Endothelial cell of umbilical vein (primary cell): Measurements from ENCODE around the gene RECQL5. TPM values are rescaled to one million over a fixed set of nuclear protein-coding genes. Genes with fewer than 3 reads are reported as not detected.

Source experiments
- BruUV-seq: library from RNA; stranded (reverse); fragments of 400-500 nt; replicated peaks from 2 replicates; lab custom pipeline; 2021; lab: Mats Ljungman, UMichigan
- CTCF ChIA-PET: fragments of 300-600, 350-600 bp; sonication (Branson Sonifier 250); formaldehyde crosslinking; loops from one replicate; lab custom pipeline; 2021; ENCODE audit warnings: antibody characterized with exemption, inconsistent platforms; lab: Charles Lee
- POLR2A ChIA-PET: fragments of 300-600, 350-600 bp; sonication (Branson Sonifier 250); formaldehyde crosslinking; loops from one replicate; lab custom pipeline; 2021; ENCODE audit warnings: antibody characterized with exemption, inconsistent platforms; lab: Charles Lee
- DNase-seq: peaks from one replicate; pipeline ENCODE4 v3.0.0-alpha.2; 2011; ENCODE audit warnings: low read depth, low spot score
- FAIRE-seq: peaks from 2 replicates; lab custom pipeline; 2011; peaks lifted over from hg19 to GRCh38; lab: Jason Lieb, UNC
- H2AFZ ChIP-seq: 2 replicates; pipeline ENCODE4 v1.6.0; 2012; ENCODE audit warnings: low read depth, low read length, control low read depth, inconsistent platforms
- H3K27ac ChIP-seq: 2 replicates; pipeline ENCODE4 v1.5.1; 2011; ENCODE audit warnings: low read depth, mild to moderate bottlenecking, control low read depth, low read length, moderate library complexity; ENCODE audit not compliant: insufficient read depth
- H3K27me3 ChIP-seq, 2 experiments: 2 replicates each; pipeline versions ENCODE4 v1.6.0 to v1.6.1; 2011; ENCODE audit warnings: low read length in 2 of 2, mixed read lengths in 1 of 2; ENCODE audit not compliant: control insufficient read depth in 2 of 2, insufficient read depth in 2 of 2
- H3K36me3 ChIP-seq, 2 experiments: 2 replicates in 1 of 2; 3 replicates in 1 of 2; pipeline ENCODE4 v1.5.1; 2011; ENCODE audit warnings: low read length in 2 of 2, mild to moderate bottlenecking in 1 of 2, moderate library complexity in 1 of 2; ENCODE audit not compliant: control insufficient read depth in 2 of 2, insufficient read depth in 2 of 2; ENCODE audit errors: extremely low read depth in 1 of 2
- H3K4me1 ChIP-seq: 3 replicates; pipeline ENCODE4 v1.5.1; 2011; ENCODE audit warnings: mild to moderate bottlenecking, low read length; ENCODE audit not compliant: control insufficient read depth, insufficient read depth; ENCODE audit errors: extremely low read depth
- H3K4me2 ChIP-seq: 2 replicates; pipeline ENCODE4 v1.6.1; 2011; ENCODE audit warnings: low read length, control low read depth, mixed read lengths; ENCODE audit not compliant: insufficient read depth
- H3K4me3 ChIP-seq, 3 experiments: fragments of 200-600 bp in 1 of 3; sonication (generic), shearing (Covaris generic) in 1 of 3; replicated peaks in 1 of 3; 2 replicates each; pipeline ENCODE4 v1.5.1; 2011 to 2016; ENCODE audit warnings: control low read depth in 3 of 3, low read length in 3 of 3, mild to moderate bottlenecking in 2 of 3, inconsistent platforms in 1 of 3, low read depth in 1 of 3, moderate library complexity in 1 of 3; ENCODE audit not compliant: insufficient read depth in 1 of 3
- H3K79me2 ChIP-seq: 2 replicates; pipeline ENCODE4 v1.6.0; 2012; ENCODE audit warnings: low read length, inconsistent platforms; ENCODE audit not compliant: control insufficient read depth, insufficient read depth
- H3K9ac ChIP-seq: replicated peaks from 2 replicates; pipeline ENCODE3; 2011; ENCODE audit warnings: low read length, control low read depth; ENCODE audit not compliant: insufficient read depth; ENCODE audit errors: extremely low read depth
- H3K9me1 ChIP-seq: replicated peaks from 3 replicates; pipeline ENCODE4 v1.6.0; 2011; ENCODE audit warnings: mild to moderate bottlenecking, low read length; ENCODE audit not compliant: control insufficient read depth, insufficient read depth; ENCODE audit errors: extremely low read depth
- H3K9me3 ChIP-seq: replicated peaks from 2 replicates; pipeline ENCODE4 v1.5.1; 2012; ENCODE audit warnings: low read length, inconsistent platforms; ENCODE audit not compliant: control insufficient read depth, insufficient read depth
- H4K20me1 ChIP-seq: replicated peaks from 2 replicates; pipeline ENCODE3; 2011; ENCODE audit warnings: mild to moderate bottlenecking, low read length; ENCODE audit not compliant: control insufficient read depth, insufficient read depth; ENCODE audit errors: extremely low read depth
- EZH2 ChIP-seq: IDR thresholded peaks from 2 replicates; pipeline ENCODE4 v1.6.1; 2012; ENCODE audit warnings: borderline replicate concordance, low read depth, mild to moderate bottlenecking, moderate library complexity, low read length, inconsistent platforms; ENCODE audit not compliant: severe bottlenecking
- FOS ChIP-seq: IDR thresholded peaks from 2 replicates; pipeline ENCODE4 v1.6.1; 2011; ENCODE audit warnings: mild to moderate bottlenecking, low read length, moderate library complexity, borderline replicate concordance; ENCODE audit not compliant: insufficient read depth
- GATA2 ChIP-seq: IDR thresholded peaks from 2 replicates; pipeline ENCODE4 v1.7.0; 2011; ENCODE audit warnings: low read depth, mild to moderate bottlenecking, moderate library complexity, mixed read lengths, low read length; ENCODE audit not compliant: insufficient read length, insufficient read depth
- JUN ChIP-seq: IDR thresholded peaks from 2 replicates; pipeline ENCODE4 v1.6.1; 2011; ENCODE audit warnings: borderline replicate concordance, low read depth; ENCODE audit not compliant: insufficient read length, insufficient read depth
- MYC ChIP-seq: IDR thresholded peaks from one replicate; pipeline ENCODE4 v1.6.1; 2011; ENCODE audit warnings: mild to moderate bottlenecking, low read depth, low read length
- POLR2A ChIP-seq: IDR thresholded peaks from 2 replicates; pipeline ENCODE4 v1.6.1; 2012; ENCODE audit warnings: low read depth, mild to moderate bottlenecking, control low read depth, low read length
- POLR2AphosphoS5 ChIP-seq: IDR thresholded peaks from 2 replicates; pipeline ENCODE4 v1.6.1; 2012; ENCODE audit warnings: low read depth, mild to moderate bottlenecking, control low read depth, low read length, moderate library complexity; ENCODE audit not compliant: insufficient read depth
- dilution Hi-C: fragments of 300-500 bp; cut with MboI; formaldehyde crosslinking; loops from one replicate; pipeline ENCODE4 v1.15.0; 2019; ENCODE audit warnings: low sequenced_read_pairs; ENCODE audit not compliant: extremely low pct_ligation_motif_present
- intact Hi-C: fragments of 100-400 bp; cut with micrococcal nuclease; formaldehyde crosslinking; loops from one replicate; pipeline ENCODE4 v1.10.0; 2022
- polyA plus RNA-seq, 4 experiments: library from polyadenylated mRNA; depleted of rRNA in 3 of 4; stranded (reverse) in 3 of 4; unstranded in 1 of 4; fragments of >200 nt; gene quantifications; 2 replicates each; pipeline versions ENCODE4 v1.2.1 to v1.2.3, GENCODE V29; 2011 to 2012; ENCODE audit warnings: missing spikeins in 1 of 4
- total RNA-seq: library from RNA; stranded (reverse); gene quantifications from 2 replicates; pipeline ENCODE4 v1.2.3, GENCODE V29; 2021
- TF ChIP-seq, protein P1 (sequence below), 2 donors: IDR thresholded peaks; 1 replicate in 1 of 2; 2 replicates in 1 of 2; pipeline ENCODE4 v1.5.1; 2011; ENCODE audit warnings: low read length in 2 of 2, mild to moderate bottlenecking in 2 of 2, moderate library complexity in 2 of 2, control low read depth in 1 of 2, inconsistent platforms in 1 of 2, low read depth in 1 of 2; ENCODE audit not compliant: insufficient read depth in 1 of 2; ENCODE audit errors: extremely low read depth in 1 of 2
- TF ChIP-seq, protein P2 (sequence below): IDR thresholded peaks from 2 replicates; pipeline ENCODE4 v1.6.1; 2011; ENCODE audit not compliant: insufficient read depth, insufficient read length

RECQL5 gene
- total and polyA plus RNA-seq, 2 donors (not counting 3 experiments of a cell fraction or from before 2014, with no cell fraction given): 21.3 to 30.7 TPM

DNA sequence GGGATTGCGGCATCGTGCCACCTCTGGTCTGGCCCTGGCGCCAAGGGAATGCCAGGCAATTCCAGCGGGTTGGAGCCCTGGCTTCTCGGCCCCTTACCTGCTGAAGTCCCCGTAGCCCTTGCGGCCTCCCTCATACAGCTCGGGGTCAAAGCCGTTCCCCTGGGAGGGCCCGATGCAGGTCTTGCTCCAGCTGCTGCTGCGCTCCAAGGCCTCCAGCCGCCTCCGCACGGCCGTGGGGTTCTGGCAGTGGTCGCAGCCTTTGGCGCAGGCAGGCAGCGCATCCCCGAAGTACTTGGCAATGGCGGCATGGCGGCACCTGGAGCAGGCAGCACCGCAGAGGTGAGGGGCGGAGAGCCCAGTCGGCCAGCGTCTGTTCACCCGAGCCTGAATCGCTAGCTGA lies 35.6 kb downstream of the RECQL5 start:
- H3K27me3 ChIP-seq: no peaks in the 10 kb centered on the region
- no peak overlapping the region for H3K27ac ChIP-seq
- intact Hi-C loops (no loop called here), dilution Hi-C loops (no loop called here)
- BruUV-seq: no TSS peak
- no peaks in the 10 kb centered on the region for H3K9me1 ChIP-seq
- H3K4me2 ChIP-seq: no peak overlapping the region
- no peak overlapping the region for H3K9ac ChIP-seq
- H2AFZ ChIP-seq: no peak overlapping the region
- peaks cover 12% of the 10 kb centered on the region for H3K4me1 ChIP-seq
- TF ChIP-seq POLR2A: no peak
- TF ChIP-seq JUN: no peak
- no peak for TF ChIP-seq GATA2
- no peak for TF ChIP-seq EZH2
- no peak for TF ChIP-seq FOS
- no peak for TF ChIP-seq POLR2AphosphoS5
- TF ChIP-seq, protein P1, sequence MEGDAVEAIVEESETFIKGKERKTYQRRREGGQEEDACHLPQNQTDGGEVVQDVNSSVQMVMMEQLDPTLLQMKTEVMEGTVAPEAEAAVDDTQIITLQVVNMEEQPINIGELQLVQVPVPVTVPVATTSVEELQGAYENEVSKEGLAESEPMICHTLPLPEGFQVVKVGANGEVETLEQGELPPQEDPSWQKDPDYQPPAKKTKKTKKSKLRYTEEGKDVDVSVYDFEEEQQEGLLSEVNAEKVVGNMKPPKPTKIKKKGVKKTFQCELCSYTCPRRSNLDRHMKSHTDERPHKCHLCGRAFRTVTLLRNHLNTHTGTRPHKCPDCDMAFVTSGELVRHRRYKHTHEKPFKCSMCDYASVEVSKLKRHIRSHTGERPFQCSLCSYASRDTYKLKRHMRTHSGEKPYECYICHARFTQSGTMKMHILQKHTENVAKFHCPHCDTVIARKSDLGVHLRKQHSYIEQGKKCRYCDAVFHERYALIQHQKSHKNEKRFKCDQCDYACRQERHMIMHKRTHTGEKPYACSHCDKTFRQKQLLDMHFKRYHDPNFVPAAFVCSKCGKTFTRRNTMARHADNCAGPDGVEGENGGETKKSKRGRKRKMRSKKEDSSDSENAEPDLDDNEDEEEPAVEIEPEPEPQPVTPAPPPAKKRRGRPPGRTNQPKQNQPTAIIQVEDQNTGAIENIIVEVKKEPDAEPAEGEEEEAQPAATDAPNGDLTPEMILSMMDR (IDR thresholded peaks at IDR 0.05; ENCODE audit: extremely low read depth in 1 of 2, insufficient read depth in 1 of 2, low read depth in 1 of 2, low read length in 2 of 2): no peak
- no peak for TF ChIP-seq MYC
- TF ChIP-seq, protein P2, sequence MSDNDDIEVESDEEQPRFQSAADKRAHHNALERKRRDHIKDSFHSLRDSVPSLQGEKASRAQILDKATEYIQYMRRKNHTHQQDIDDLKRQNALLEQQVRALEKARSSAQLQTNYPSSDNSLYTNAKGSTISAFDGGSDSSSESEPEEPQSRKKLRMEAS: no peak
- ChIA-PET POLR2A (no interaction called here), CTCF (interaction anchor here (3.1 to 16.3 kb wide), 2 partner anchors 44 to 116 kb away, joined by 41 to 625 read pairs; no protein-coding TSS in a partner anchor)
- H4K20me1 ChIP-seq: no peaks in the 10 kb centered on the region
- no peak for FAIRE-seq
- no peaks in the 10 kb centered on the region for H3K9me3 ChIP-seq
- no peaks in the 10 kb centered on the region for H3K79me2 ChIP-seq
- no peak for DNase-seq
- H3K4me3 ChIP-seq: no peak overlapping the region
- H3K36me3 ChIP-seq: no peaks in the 10 kb centered on the region
